SHP77 treated with DMSO at 0.1 percent for 48 hours (cell line): ENCODE data around the gene DLG5.

ENCODE experiments used
- DNase-seq: peaks from one replicate; lab custom pipeline; 2025; lab: John Stamatoyannopoulos, UW

Gene DLG5

GRCh38 chr10:77841711-77842375, 84.7 kb downstream of the DLG5 start:
- DNase-seq: no peak

- no peak for DNase-seq
Observed at GRCh38 chr10:77840636-77841035, 85.9 kb downstream of the DLG5 start.

DNA sequence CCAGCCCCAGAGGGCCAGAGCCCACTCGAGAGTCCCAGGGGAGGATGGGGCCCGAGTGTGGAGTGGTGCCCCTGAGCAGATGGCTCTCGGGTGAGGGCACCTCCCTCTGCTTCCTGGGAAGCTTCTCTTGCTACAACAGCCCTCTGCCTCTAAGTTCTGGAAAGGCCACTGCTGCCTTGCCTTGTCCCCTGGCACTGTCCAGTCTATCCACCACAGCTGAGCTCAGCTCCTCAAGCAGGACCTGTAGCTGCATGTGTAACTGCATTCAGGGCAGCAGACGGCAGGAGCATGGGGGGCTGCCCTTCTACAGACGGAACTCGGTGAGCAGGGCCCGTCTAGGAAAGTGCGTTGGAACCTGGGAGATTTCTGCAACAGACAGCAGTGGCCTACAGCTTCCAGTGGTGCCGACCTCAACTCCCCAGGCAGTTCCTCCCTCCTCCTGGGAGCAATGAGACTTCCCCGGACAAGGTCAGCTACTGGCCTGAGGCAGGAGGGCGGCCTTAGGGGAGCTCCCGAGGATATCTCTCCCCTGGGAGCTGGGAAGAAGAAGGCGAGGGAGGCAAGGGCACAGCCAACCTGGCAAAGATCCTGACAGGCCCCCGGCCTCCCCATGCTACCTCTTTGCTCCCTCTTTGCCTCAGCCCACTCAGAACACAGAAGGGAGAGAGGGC, 88.5 kb downstream of the DLG5 start:
- no peak for DNase-seq

DNA sequence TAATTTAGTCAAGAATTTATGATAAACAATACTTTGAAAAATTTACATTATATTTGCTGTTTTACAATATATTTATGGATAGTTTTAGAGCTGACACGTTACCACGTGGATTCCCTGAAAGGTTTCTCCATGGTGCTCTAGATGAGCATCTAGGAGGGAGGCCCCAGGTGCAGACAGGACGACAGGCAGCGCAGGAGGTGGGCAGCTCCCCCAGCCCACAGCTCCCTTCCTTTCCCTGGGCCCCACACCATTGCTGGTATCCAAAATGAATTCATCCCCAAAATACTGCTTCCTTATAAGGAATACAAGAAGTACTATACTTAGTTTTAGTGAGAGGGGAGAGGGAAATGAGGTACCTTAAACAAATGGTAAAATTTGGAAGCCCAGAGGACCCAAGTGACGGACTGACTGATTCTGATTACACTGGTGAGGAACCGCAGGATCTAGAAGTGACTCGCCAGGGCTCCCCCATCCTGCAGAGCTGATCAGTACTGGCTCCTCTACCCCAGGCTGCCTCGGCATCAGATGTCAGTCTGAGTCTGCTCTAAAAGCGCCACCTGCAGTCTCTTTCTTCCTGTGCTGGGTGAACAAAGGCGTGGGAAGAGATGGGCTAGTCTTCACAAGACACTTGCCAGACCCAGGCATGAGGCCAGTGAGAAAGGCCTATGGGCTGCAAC, 89.2 kb downstream of the DLG5 start:
- DNase-seq: no peak

- no peak for DNase-seq
Observed at GRCh38 chr10:77836299-77836820, 90.2 kb downstream of the DLG5 start.

- no peak for DNase-seq
Observed at GRCh38 chr10:77835669-77836086, 90.9 kb downstream of the DLG5 start.

DNA sequence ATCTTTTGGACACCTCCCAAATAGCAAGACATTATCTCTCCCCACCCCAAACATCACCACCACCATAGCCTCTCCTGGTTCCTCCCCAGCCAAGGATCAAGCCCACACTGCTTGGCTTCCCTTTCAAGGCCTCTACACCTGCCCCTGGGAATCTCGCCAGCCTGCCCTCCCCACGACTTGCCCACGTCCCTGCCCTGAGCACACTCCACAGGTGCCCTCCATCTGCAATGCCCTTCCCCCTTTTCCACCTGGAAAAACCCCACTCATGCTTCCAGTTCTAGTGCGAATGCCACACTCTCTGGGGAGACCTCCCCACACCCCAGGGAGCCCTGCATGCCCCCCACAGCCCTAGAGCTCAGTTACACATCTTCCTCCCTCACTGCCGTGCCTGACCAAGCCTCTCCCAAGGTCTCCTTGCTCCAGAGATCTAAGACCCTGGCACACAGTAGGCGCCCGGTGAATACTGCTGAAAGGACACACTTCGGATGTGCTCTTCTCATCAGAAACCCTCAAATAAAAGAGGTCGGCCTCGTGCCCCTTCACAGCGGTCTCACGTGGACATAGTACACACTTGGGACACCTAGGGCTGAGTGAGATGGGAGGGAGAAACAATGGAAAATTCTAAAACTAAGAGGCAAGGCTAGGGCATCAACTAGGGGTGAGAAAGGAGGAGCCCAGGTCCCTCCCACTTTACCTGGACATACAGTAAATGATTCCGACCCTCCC, 91.4 kb downstream of the DLG5 start:
- DNase-seq: no peak

- no peak for DNase-seq
Observed at GRCh38 chr10:77834540-77834939, 92.0 kb downstream of the DLG5 start.

DNA sequence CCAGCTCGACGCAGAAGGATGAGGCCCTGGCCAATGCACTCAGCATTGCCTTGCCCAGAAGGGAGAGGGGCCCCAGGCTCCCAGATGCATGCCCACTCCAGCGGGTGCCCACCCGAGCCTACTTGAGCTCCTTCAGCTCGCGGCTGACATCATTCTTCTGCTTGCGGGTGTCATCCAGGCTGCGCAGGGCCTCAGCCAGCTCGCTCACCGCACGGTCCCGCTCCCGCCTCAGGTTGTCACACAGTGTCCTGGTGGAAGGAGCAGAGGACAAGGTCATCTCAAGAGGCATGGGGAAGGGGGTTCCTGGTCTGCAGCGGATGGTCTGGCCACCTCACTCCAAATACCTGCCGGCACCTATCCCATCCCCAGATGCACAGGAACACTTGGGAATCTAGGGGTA, 92.8 kb downstream of the DLG5 start:
- DNase-seq: no peak

- no peak for DNase-seq
Observed at GRCh38 chr10:77833225-77833624, 93.3 kb downstream of the DLG5 start.

- no peak for DNase-seq
Observed at GRCh38 chr10:77832238-77832637, 94.3 kb downstream of the DLG5 start.

- no peak for DNase-seq
Observed at GRCh38 chr10:77829356-77829755, 97.2 kb downstream of the DLG5 start.

- DNase-seq: no peak
Observed at GRCh38 chr10:77828377-77828776, 98.2 kb downstream of the DLG5 start.

GRCh38 chr10:77827366-77827765, 99.2 kb downstream of the DLG5 start:
- DNase-seq: no peak

DNA sequence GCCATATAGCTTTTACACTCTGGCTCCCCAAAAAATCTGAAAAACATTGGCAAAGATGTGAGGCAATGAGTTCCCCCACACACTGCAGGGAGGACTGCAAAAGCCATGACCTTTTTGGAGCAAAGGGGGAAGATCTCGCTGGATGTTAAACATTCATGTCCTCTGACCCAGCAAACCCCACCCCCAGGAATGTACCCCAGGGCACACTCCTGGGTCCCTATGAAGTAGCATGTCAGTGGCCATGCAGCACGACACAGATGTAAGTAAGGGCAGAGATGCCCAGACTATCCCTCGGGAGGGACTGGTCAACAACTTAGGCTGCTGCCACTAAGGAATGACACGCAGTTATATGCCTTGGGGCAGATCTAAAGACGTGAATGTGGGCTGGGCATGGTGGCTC, 100.6 kb downstream of the DLG5 start:
- DNase-seq: no peak

DNA sequence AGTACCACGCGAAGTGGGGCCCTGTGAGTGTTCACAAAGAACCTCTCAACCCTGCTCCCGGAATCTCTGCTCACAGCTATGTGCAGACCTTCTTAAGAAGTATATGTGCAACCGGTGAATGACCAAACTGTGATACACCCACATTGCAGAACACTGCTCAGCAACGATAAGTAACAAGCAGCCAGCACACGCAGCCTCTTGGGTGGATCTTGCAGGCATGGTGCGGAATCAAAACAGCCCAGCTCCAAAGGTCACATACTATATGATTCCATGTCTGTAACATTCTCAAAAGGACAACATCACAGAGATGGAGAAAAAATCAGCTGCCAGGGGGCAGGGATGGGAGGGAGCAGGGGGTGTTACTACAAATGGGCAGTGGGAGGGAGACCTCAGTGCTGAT, 101.6 kb downstream of the DLG5 start:
- no peak for DNase-seq

GRCh38 chr10:77823811-77824542, 102.6 kb downstream of the DLG5 start:
- no peak for DNase-seq

GRCh38 chr10:77821551-77821950, 105.0 kb downstream of the DLG5 start:
- DNase-seq: no peak

GRCh38 chr10:77821036-77821435, 105.5 kb downstream of the DLG5 start:
- no peak for DNase-seq

DNA sequence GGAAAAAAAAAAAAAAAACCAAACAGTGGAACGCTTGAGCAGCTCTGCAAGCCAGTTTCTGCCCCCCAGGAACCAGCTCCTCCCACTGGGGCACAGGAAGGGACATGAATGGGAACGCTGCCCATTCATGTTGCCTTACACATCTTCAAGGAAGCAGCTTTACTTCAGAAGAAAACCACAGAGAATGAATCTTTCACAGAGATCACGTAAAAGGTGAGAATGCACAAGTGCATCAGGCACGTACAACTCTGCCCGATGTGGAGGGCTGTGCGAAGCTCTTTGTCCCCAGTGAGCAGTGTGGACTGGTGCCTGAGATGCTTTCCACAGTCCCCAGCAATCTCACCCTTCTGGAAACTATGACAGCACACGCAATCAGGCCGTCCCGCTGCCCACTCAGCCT, 106.2 kb downstream of the DLG5 start:
- no peak for DNase-seq

DNA sequence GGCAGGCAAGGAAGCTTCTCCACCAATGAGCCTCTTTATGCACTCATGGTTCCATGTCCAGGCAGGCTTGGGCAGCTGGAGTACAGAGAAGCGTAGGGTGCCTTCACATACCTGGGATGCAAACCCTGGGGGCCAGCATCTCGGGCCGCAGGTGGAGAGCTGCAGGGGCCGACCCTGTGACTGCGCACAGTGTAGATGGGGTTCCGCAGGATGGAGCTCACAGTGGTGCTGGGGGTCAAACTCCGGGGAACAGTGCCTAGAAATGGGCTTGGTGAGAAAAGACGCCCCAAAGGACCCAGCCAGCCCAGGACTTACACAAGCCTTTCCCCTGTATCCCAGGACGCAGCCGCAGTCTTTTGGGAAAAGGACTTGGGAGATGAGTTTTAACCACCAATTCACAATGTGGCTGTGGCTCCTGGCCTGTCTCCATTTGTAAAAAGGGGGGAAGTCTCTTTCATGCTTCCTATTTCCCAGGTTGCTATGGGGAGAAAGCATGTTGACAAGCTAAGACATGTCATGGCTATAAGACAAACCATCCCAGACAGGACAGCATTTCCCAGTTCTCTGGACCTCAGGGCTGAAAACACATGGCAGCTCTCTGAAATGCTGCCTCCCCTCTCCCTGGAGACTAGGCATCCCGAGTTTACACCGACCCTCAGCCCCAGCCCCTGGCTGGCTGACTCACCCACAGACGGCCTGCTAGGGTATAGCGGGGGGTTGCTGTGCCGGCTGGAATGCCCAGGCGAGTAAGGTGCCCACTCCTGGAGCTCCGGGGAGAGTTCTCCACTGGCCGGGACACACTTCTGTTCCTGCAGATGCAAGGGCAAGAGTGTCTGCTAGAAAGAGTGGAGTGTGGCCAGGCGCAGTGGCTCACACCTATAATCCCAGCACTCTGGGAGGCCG, 107.1 kb downstream of the DLG5 start:
- no peak for DNase-seq
